HepG2 (cell line): ENCODE results near the gene CCND1. TPM values are rescaled to one million over a fixed set of nuclear protein-coding genes. Genes with fewer than 3 reads are reported as not detected.
A peak's percentile ranks its signal among the peaks of the same experiment; 100 is the strongest.

ENCODE experiments used
- CREB3 ChIP-seq: sonication (generic); formaldehyde crosslinking; IDR thresholded peaks from 2 replicates; pipeline ENCODE4 v1.5.0; 2020; ENCODE audit warnings: missing genetic modification reagents
- GPN1 ChIP-seq: sonication (generic); formaldehyde crosslinking; IDR thresholded peaks from 2 replicates; pipeline ENCODE4 v1.5.1; 2020; ENCODE audit warnings: missing genetic modification reagents, borderline replicate concordance
- SNAPC4 ChIP-seq: sonication (generic); formaldehyde crosslinking; IDR thresholded peaks from 2 replicates; pipeline ENCODE4 v1.4.0; 2020; ENCODE audit warnings: mild to moderate bottlenecking, missing genetic modification reagents
- TBX2 ChIP-seq: sonication (generic); formaldehyde crosslinking; IDR thresholded peaks from 2 replicates; pipeline ENCODE4 v1.5.0; 2020; ENCODE audit warnings: missing genetic modification reagents, mild to moderate bottlenecking, borderline replicate concordance
- ZFX ChIP-seq: sonication (generic); formaldehyde crosslinking; IDR thresholded peaks from 2 replicates; pipeline ENCODE4 v1.4.0; 2020; ENCODE audit warnings: mild to moderate bottlenecking, low read depth, missing genetic modification reagents, moderate library complexity
- ZFYVE20 ChIP-seq: sonication (generic); formaldehyde crosslinking; IDR thresholded peaks from 2 replicates; pipeline ENCODE4 v1.8.0; 2023; ENCODE audit warnings: low read depth, mild to moderate bottlenecking, moderate library complexity, missing genetic modification reagents, borderline replicate concordance
- ZHX2 ChIP-seq, 2 experiments: sonication (generic) in 1 of 2; formaldehyde crosslinking in 1 of 2; IDR thresholded peaks; 2 replicates each; pipeline versions ENCODE4 v1.6.1 to v1.9.0; 2014 to 2022; ENCODE audit warnings: antibody characterized with exemption in 1 of 2, borderline replicate concordance in 1 of 2, inconsistent platforms in 1 of 2, low read depth in 1 of 2, missing genetic modification reagents in 1 of 2
- ZNF567 ChIP-seq: sonication (generic); formaldehyde crosslinking; IDR thresholded peaks from 2 replicates; pipeline ENCODE4 v1.8.1; 2023; ENCODE audit warnings: mild to moderate bottlenecking, missing genetic modification reagents, borderline replicate concordance
- ZSCAN29 ChIP-seq: sonication (generic); formaldehyde crosslinking; conservative IDR thresholded peaks from 2 replicates; pipeline ENCODE4 v1.4.0; 2020; ENCODE audit warnings: mild to moderate bottlenecking, missing genetic modification reagents
- polyA plus RNA-seq, 8 experiments: library from polyadenylated mRNA; depleted of rRNA in 3 of 8; stranded (reverse) in 7 of 8; unstranded in 1 of 8; fragments of >200 nt; fragmentation: Illumina TruSeq in 4 of 8; extraction: Trizol in 4 of 8; gene quantifications; 2 replicates each; pipeline versions ENCODE4 v1.2.1 to v1.2.3, GENCODE V29; 2011 to 2016; ENCODE audit warnings: low read depth in 4 of 8, missing spikeins in 1 of 8, mixed read lengths in 1 of 8; ENCODE audit not compliant: insufficient read depth in 1 of 8
- total RNA-seq, 5 experiments: library from RNA; depleted of rRNA; stranded (reverse); fragments of >200 nt; fragmentation: Illumina TruSeq; extraction: Trizol; gene quantifications; 2 replicates each; pipeline ENCODE4 v1.2.3, GENCODE V29; 2016; ENCODE audit warnings: low read depth in 1 of 5
- TF ChIP-seq, protein P1 (sequence below): sonication (generic); formaldehyde crosslinking; IDR thresholded peaks from 2 replicates; pipeline ENCODE4; 2020; ENCODE audit warnings: missing genetic modification reagents, mild to moderate bottlenecking, borderline replicate concordance

The CCND1 gene
- total and polyA plus RNA-seq, 2 of the 13 experiments (the other 11 are each of a cell fraction or from before 2014, with no cell fraction given), result 107 to 136 TPM

DNA sequence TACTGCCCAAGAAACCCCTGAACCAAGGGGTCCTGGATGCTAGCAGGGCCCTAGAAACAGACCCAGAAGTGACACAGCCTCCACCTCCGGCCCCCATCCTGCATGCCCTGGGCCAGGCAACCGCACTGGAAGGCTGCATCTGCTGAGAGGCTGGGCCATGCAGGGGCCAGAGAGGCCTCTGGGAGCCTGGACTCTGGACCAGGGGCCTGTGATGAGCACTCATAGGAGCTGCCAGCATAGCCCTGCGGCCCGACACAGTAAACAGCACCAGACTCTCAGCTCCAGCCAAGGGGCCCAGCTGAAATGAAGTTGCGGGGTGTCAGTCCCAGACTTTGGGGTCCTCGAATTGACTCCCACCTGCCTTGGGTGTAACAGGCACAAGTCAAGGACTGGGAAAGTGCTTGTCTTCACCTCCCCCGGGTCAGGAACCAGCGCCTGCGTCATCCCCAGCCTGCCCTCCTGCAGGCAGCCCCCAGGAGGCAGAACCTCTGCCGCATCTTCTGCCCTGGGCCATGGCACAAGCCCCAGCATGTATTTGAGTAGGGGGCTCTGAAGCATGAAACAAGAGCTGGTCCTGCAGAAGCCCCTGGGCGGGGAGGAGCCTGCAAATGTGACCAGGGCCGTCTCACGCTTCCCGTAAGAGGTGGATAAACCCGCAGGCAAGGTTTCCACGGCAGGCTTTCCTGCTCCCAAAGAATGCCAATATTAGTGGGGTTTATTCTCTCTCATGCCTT, 25.2 kb upstream of the CCND1 start (continued):
- TF ChIP-seq ZHX2 (IDR thresholded peaks at IDR 0.05; ENCODE audit: low read depth), result no peak
- TF ChIP-seq ZHX2 (CRISPR knock-in tag; IDR thresholded peaks at IDR 0.05; ENCODE audit: borderline replicate concordance), result no peak
- no peak for TF ChIP-seq GPN1 (CRISPR knock-in tag)
- peak; percentile 95 for TF ChIP-seq ZFX (CRISPR knock-in tag)
- TF ChIP-seq SNAPC4, result peak; percentile 66; the same call in 1 of the 2 replicates
- TF ChIP-seq, protein P1, sequence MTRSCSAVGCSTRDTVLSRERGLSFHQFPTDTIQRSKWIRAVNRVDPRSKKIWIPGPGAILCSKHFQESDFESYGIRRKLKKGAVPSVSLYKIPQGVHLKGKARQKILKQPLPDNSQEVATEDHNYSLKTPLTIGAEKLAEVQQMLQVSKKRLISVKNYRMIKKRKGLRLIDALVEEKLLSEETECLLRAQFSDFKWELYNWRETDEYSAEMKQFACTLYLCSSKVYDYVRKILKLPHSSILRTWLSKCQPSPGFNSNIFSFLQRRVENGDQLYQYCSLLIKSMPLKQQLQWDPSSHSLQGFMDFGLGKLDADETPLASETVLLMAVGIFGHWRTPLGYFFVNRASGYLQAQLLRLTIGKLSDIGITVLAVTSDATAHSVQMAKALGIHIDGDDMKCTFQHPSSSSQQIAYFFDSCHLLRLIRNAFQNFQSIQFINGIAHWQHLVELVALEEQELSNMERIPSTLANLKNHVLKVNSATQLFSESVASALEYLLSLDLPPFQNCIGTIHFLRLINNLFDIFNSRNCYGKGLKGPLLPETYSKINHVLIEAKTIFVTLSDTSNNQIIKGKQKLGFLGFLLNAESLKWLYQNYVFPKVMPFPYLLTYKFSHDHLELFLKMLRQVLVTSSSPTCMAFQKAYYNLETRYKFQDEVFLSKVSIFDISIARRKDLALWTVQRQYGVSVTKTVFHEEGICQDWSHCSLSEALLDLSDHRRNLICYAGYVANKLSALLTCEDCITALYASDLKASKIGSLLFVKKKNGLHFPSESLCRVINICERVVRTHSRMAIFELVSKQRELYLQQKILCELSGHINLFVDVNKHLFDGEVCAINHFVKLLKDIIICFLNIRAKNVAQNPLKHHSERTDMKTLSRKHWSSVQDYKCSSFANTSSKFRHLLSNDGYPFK, result 0 out of 2 replicates have a peak, but pooled peaks have one; percentile 50
- 0 out of 2 replicates have a peak, but pooled peaks have one; percentile 46 for TF ChIP-seq ZSCAN29 (CRISPR knock-in tag)
- TF ChIP-seq TBX2 (CRISPR knock-in tag), result peak; percentile 71
- peak; percentile 39; the same call in 1 of the 2 replicates for TF ChIP-seq ZNF567 (CRISPR knock-in tag)
- TF ChIP-seq CREB3 (CRISPR knock-in tag), result no peak
- TF ChIP-seq ZFYVE20 (CRISPR knock-in tag), result no peak
